ENCODE data around the gene PFDN6. TPM values are rescaled to one million over a fixed set of nuclear protein-coding genes. Genes with fewer than 3 reads are reported as not detected.
A peak's percentile ranks its signal among the peaks of the same experiment; 100 is the strongest.

Gene PFDN6
- polyA plus RNA-seq, 1 donor (not counting 4 experiments of a cell fraction or from before 2014, with no cell fraction given) = 106 TPM

DNA sequence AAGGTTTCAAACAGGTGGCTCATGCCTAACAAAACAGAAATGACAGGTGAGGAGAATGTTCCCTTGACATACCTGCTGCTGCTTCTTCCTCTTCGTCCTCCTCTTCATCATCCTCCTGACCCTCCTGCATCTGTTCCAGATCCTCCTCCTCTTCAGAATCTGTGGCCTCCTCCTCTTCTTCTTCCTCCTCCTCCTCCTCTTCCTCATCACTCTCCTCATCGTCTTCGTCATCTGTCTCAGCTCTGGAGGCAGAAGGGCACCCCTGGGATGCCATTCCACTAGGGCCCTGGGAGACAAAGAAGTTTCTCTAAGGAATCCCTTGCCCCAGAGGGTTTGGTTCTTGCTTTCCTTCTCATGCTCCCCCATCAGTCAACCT, 30.5 kb downstream of the PFDN6 start:
- Histone ChIP-seq H3K79me2 (ENCODE audit: control insufficient read depth, insufficient read depth, low read length) (peaks cover 41% of the 10 kb centered on the region), H3K27ac (ENCODE audit: control insufficient read depth, insufficient read depth, low read length) (peak overlapping the region; percentile 80), H3K4me2 (ENCODE audit: control insufficient read depth, extremely low read depth, insufficient read depth, low read depth, low read length) (peak overlapping the region; percentile 94), H3K36me3 (ENCODE audit: control insufficient read depth in 2 of 2, extremely low read depth in 1 of 2, insufficient read depth in 2 of 2, low read length in 2 of 2) (peaks cover 22 to 30% of the 10 kb centered on the region in 2 experiments), H3K27me3 (ENCODE audit: control insufficient read depth, extremely low read depth, insufficient read depth, low read length) (no peaks in the 10 kb centered on the region), H3K4me3 (ENCODE audit: control insufficient read depth in 2 of 3, extremely low read depth in 1 of 3, insufficient read depth in 2 of 3, low read depth in 1 of 3, low read length in 3 of 3) (no peak overlapping the region), H3K4me1 (ENCODE audit: control insufficient read depth, extremely low read depth, insufficient read depth, low read length) (peaks cover 46% of the 10 kb centered on the region), H2AFZ (ENCODE audit: control insufficient read depth, low read length) (no peak overlapping the region), H3K9ac (ENCODE audit: control insufficient read depth, extremely low read depth, insufficient read depth, low read length) (peak overlapping the region; percentile 31), H3K9me3 (ENCODE audit: control insufficient read depth, low read depth, low read length) (no peaks in the 10 kb centered on the region), H4K20me1 (ENCODE audit: control insufficient read depth, extremely low read depth, insufficient read depth, low read length) (no peaks in the 10 kb centered on the region), H3K9me1 (ENCODE audit: control insufficient read depth, extremely low read depth, insufficient read depth, low read length) (no peaks in the 10 kb centered on the region)
- no peak for TF ChIP-seq EZH2 (IDR thresholded peaks at IDR 0.05; ENCODE audit: low read length)
- TF ChIP-seq, protein P1, sequence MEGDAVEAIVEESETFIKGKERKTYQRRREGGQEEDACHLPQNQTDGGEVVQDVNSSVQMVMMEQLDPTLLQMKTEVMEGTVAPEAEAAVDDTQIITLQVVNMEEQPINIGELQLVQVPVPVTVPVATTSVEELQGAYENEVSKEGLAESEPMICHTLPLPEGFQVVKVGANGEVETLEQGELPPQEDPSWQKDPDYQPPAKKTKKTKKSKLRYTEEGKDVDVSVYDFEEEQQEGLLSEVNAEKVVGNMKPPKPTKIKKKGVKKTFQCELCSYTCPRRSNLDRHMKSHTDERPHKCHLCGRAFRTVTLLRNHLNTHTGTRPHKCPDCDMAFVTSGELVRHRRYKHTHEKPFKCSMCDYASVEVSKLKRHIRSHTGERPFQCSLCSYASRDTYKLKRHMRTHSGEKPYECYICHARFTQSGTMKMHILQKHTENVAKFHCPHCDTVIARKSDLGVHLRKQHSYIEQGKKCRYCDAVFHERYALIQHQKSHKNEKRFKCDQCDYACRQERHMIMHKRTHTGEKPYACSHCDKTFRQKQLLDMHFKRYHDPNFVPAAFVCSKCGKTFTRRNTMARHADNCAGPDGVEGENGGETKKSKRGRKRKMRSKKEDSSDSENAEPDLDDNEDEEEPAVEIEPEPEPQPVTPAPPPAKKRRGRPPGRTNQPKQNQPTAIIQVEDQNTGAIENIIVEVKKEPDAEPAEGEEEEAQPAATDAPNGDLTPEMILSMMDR (optimal IDR thresholded peaks at IDR 0.05 in 1 of 3, IDR thresholded peaks at IDR 0.05 in 1 of 3, conservative IDR thresholded peaks at IDR 0.05 in 1 of 3; ENCODE audit: extremely low read depth in 1 of 3, insufficient read depth in 2 of 3, low read length in 3 of 3) = no peak
- dilution Hi-C loops (cut with MboI; ENCODE audit: extremely low pct_ligation_motif_present, low sequenced_read_pairs) = no loop called here
- no peak for DNase-seq (ENCODE audit: low read depth, low spot score)
- FAIRE-seq = no peak

DNA sequence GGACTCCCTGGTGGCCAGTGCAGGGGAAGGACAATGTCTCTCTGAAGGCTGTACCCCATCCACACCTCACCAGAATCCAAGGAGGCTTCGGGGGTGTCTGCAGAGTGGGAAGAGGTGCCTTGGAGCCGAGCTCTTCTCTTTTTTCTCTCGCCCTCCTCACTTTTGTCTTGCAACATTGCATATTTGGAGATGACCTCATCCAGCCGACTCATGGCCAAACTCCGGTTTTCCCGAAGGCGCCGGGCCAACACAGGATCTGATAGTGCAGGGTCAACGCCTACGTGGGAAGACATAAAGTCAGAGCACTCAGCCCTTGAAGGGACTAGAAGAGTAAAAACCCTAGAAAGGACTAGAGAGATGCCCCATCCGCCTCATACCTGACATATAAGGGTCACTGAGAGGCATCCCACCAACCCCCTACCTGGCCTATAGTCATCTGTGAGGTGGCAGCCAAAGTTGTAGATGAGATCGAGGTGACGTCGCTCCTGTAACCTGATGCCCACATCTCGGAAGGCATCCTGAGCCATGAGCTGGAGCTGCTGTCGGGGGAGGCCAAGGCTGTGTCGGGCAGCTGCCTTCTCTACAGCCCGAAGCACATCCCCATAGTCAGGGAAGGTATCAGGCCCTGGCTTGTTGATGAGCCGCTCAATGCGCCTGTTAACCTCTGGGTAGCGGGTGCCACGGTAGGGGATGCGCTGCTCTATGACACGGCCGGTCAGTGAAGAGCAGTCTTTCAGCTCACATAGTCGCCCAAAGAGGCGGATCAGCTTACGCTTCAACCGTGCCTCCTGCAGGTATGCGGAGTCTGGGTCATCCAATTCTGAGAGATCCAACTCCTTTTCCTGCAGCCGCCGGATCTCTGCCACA, 31.1 kb downstream of the PFDN6 start:
- no peak for DNase-seq (ENCODE audit: low read depth, low spot score)
- Histone ChIP-seq H3K4me1 (ENCODE audit: control insufficient read depth, extremely low read depth, insufficient read depth, low read length) (peaks cover 45% of the 10 kb centered on the region), H3K9me1 (ENCODE audit: control insufficient read depth, extremely low read depth, insufficient read depth, low read length) (no peaks in the 10 kb centered on the region), H3K79me2 (ENCODE audit: control insufficient read depth, insufficient read depth, low read length) (peaks cover 41% of the 10 kb centered on the region), H3K27me3 (ENCODE audit: control insufficient read depth, extremely low read depth, insufficient read depth, low read length) (no peaks in the 10 kb centered on the region), H3K4me3 (ENCODE audit: control insufficient read depth in 2 of 3, extremely low read depth in 1 of 3, insufficient read depth in 2 of 3, low read depth in 1 of 3, low read length in 3 of 3) (peak overlapping the region; percentile 4 to 25 (median 25)), H4K20me1 (ENCODE audit: control insufficient read depth, extremely low read depth, insufficient read depth, low read length) (no peaks in the 10 kb centered on the region), H3K36me3 (ENCODE audit: control insufficient read depth in 2 of 2, extremely low read depth in 1 of 2, insufficient read depth in 2 of 2, low read length in 2 of 2) (peaks cover 22 to 30% of the 10 kb centered on the region in 2 experiments), H3K4me2 (ENCODE audit: control insufficient read depth, extremely low read depth, insufficient read depth, low read depth, low read length) (peak overlapping the region; percentile 94), H2AFZ (ENCODE audit: control insufficient read depth, low read length) (no peak overlapping the region), H3K9ac (ENCODE audit: control insufficient read depth, extremely low read depth, insufficient read depth, low read length) (peak overlapping the region; percentile 31), H3K27ac (ENCODE audit: control insufficient read depth, insufficient read depth, low read length) (peak overlapping the region; percentile 80), H3K9me3 (ENCODE audit: control insufficient read depth, low read depth, low read length) (no peaks in the 10 kb centered on the region)
- FAIRE-seq = no peak
- no peak for TF ChIP-seq EZH2 (IDR thresholded peaks at IDR 0.05; ENCODE audit: low read length)
- TF ChIP-seq, protein P1 (optimal IDR thresholded peaks at IDR 0.05 in 1 of 3, IDR thresholded peaks at IDR 0.05 in 1 of 3, conservative IDR thresholded peaks at IDR 0.05 in 1 of 3; ENCODE audit: extremely low read depth in 1 of 3, insufficient read depth in 2 of 3, low read length in 3 of 3) = no peak
- dilution Hi-C loops (cut with MboI; ENCODE audit: extremely low pct_ligation_motif_present, low sequenced_read_pairs) = no loop called here
